ENCODE measurements around the gene ADGRA3. TPM values are rescaled to one million over a fixed set of nuclear protein-coding genes. Genes with fewer than 3 reads are reported as not detected.

The ADGRA3 gene
- total and polyA plus RNA-seq, 8 donors: 4.7 to 87.5 (median 27.8) TPM

GRCh38 chr4:22454216-22454838 lies 61.5 kb downstream of the ADGRA3 start:
- intact Hi-C loops (cut with DNase I; ENCODE audit: low total_unique reads): no loop called here
- no peaks in the 10 kb centered on the region for H3K9me3 ChIP-seq
- H3K4me1 ChIP-seq: peaks cover 0 to 15% (median 5%) of the 10 kb centered on the region in 4 donors
- H3K4me3 ChIP-seq: no peak overlapping the region
- 56 to 74% (median 67%) methylated on average over 3 of the region's 3 CpGs for WGBS, 5 donors
- H3K27ac ChIP-seq: no peak overlapping the region
- no peak for TF ChIP-seq EP300 (IDR thresholded peaks at IDR 0.05)
- TF ChIP-seq, protein P1, sequence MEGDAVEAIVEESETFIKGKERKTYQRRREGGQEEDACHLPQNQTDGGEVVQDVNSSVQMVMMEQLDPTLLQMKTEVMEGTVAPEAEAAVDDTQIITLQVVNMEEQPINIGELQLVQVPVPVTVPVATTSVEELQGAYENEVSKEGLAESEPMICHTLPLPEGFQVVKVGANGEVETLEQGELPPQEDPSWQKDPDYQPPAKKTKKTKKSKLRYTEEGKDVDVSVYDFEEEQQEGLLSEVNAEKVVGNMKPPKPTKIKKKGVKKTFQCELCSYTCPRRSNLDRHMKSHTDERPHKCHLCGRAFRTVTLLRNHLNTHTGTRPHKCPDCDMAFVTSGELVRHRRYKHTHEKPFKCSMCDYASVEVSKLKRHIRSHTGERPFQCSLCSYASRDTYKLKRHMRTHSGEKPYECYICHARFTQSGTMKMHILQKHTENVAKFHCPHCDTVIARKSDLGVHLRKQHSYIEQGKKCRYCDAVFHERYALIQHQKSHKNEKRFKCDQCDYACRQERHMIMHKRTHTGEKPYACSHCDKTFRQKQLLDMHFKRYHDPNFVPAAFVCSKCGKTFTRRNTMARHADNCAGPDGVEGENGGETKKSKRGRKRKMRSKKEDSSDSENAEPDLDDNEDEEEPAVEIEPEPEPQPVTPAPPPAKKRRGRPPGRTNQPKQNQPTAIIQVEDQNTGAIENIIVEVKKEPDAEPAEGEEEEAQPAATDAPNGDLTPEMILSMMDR (IDR thresholded peaks at IDR 0.05): no peak
- TF ChIP-seq POLR2AphosphoS5 (IDR thresholded peaks at IDR 0.05): no peak
- no peak for TF ChIP-seq POLR2A (IDR thresholded peaks at IDR 0.05)
- DNase-seq: no peak
- no peaks in the 10 kb centered on the region for H3K36me3 ChIP-seq
- H3K27me3 ChIP-seq: no peaks in the 10 kb centered on the region

- Histone ChIP-seq H3K4me3 (no peak overlapping the region), H3K27me3 (no peaks in the 10 kb centered on the region), H3K4me1 (no peaks in the 10 kb centered on the region), H3K36me3 (peaks cover 0 to 49% (median 33%) of the 10 kb centered on the region in 4 donors), H3K27ac (no peak overlapping the region), H3K9me3 (no peaks in the 10 kb centered on the region)
- 85 to 93% (median 91%) methylated on average over 6 of the region's 6 CpGs for WGBS, 5 donors
- intact Hi-C loops (cut with DNase I; ENCODE audit: low total_unique reads): no loop called here
- DNase-seq: no peak
- no peak for TF ChIP-seq POLR2A (IDR thresholded peaks at IDR 0.05)
- TF ChIP-seq, protein P1 (IDR thresholded peaks at IDR 0.05): no peak
- TF ChIP-seq POLR2AphosphoS5 (IDR thresholded peaks at IDR 0.05): no peak
- no peak for TF ChIP-seq EP300 (IDR thresholded peaks at IDR 0.05)
Observed at GRCh38 chr4:22444813-22445212, 71.1 kb downstream of the ADGRA3 start.

- Histone ChIP-seq H3K27me3 (no peaks in the 10 kb centered on the region), H3K9me3 (no peaks in the 10 kb centered on the region), H3K4me3 (no peak overlapping the region), H3K4me1 (no peaks in the 10 kb centered on the region), H3K27ac (no peak overlapping the region), H3K36me3 (peaks cover 0 to 53% (median 34%) of the 10 kb centered on the region in 4 donors)
- WGBS, 5 donors: 65 to 79% (median 70%) methylated on average over 2 of the region's 2 CpGs
- intact Hi-C loops (cut with DNase I; ENCODE audit: low total_unique reads): no loop called here
- DNase-seq: no peak
- TF ChIP-seq, protein P1 (IDR thresholded peaks at IDR 0.05): no peak
- TF ChIP-seq POLR2A (IDR thresholded peaks at IDR 0.05) (no peak), EP300 (IDR thresholded peaks at IDR 0.05) (no peak), POLR2AphosphoS5 (IDR thresholded peaks at IDR 0.05) (no peak)
Observed at GRCh38 chr4:22442956-22443355, 72.9 kb downstream of the ADGRA3 start.

GRCh38 chr4:22440999-22441398 lies 74.9 kb downstream of the ADGRA3 start:
- Histone ChIP-seq H3K4me3 (no peak overlapping the region), H3K36me3 (peaks cover 0 to 58% (median 37%) of the 10 kb centered on the region in 4 donors), H3K27ac (no peak overlapping the region), H3K4me1 (no peaks in the 10 kb centered on the region), H3K27me3 (no peaks in the 10 kb centered on the region), H3K9me3 (no peaks in the 10 kb centered on the region)
- TF ChIP-seq, protein P1 (IDR thresholded peaks at IDR 0.05): no peak
- no peak for TF ChIP-seq EP300 (IDR thresholded peaks at IDR 0.05)
- no peak for TF ChIP-seq POLR2A (IDR thresholded peaks at IDR 0.05)
- TF ChIP-seq POLR2AphosphoS5 (IDR thresholded peaks at IDR 0.05): no peak
- DNase-seq: no peak
- intact Hi-C loops (cut with DNase I; ENCODE audit: low total_unique reads): no loop called here

Data from stomach (tissue), 9 donors.